HG03460 (cell line): ENCODE measurements around the gene SNRNP70.

Experiments
- ATAC-seq: cut with Tn5 transposase; IDR thresholded peaks from one replicate; pipeline ENCODE4 v1.9.1; 2021; ENCODE audit not compliant: unreplicated experiment

SNRNP70 gene

GRCh38 chr19:49101160-49101559 lies 15.9 kb downstream of the SNRNP70 start:
- ATAC-seq, result no peak

- no peak for ATAC-seq
Measured at GRCh38 chr19:49102303-49102702, 17.1 kb downstream of the SNRNP70 start.

GRCh38 chr19:49103331-49104085 lies 18.3 kb downstream of the SNRNP70 start:
- no peak for ATAC-seq

GRCh38 chr19:49104229-49104864 lies 19.1 kb downstream of the SNRNP70 start:
- ATAC-seq, result no peak

- no peak for ATAC-seq
Measured at GRCh38 chr19:49106648-49107135, 21.4 kb downstream of the SNRNP70 start.

GRCh38 chr19:49107625-49108459 lies 22.6 kb downstream of the SNRNP70 start:
- ATAC-seq, result no peak

GRCh38 chr19:49109051-49109450 lies 23.8 kb downstream of the SNRNP70 start:
- no peak for ATAC-seq

- ATAC-seq, result no peak
Measured at GRCh38 chr19:49109569-49110233, 24.4 kb downstream of the SNRNP70 start.

GRCh38 chr19:49110567-49110966 lies 25.3 kb downstream of the SNRNP70 start:
- ATAC-seq, result no peak

- ATAC-seq, result no peak
Measured at GRCh38 chr19:49111218-49111998, 26.2 kb downstream of the SNRNP70 start.

- peak; percentile 51 for ATAC-seq
Measured at GRCh38 chr19:49113762-49114629, 28.7 kb downstream of the SNRNP70 start, which contains the start of gene LIN7B. Gene LIN7B (plus strand): TSS chr19:49114370. CDS start chr19:49114405, 35 bp downstream.

GRCh38 chr19:49114630-49115363 lies 29.5 kb downstream of the SNRNP70 start:
- no peak for ATAC-seq

GRCh38 chr19:49116544-49116943 lies 31.3 kb downstream of the SNRNP70 start:
- ATAC-seq, result no peak

GRCh38 chr19:49117677-49118564 lies 32.7 kb downstream of the SNRNP70 start:
- no peak for ATAC-seq

GRCh38 chr19:49118565-49119410 lies 33.5 kb downstream of the SNRNP70 start, which contains the start of gene C19orf73:
Gene C19orf73 (minus strand): TSS chr19:49119143. CDS start chr19:49119022, 121 bp downstream.
- peak; percentile 66 for ATAC-seq
